ENCODE results near the gene TCFL5.

The TCFL5 gene

GRCh38 chr20:62844182-62844581 lies 17.4 kb downstream of the TCFL5 start:
- no peak for DNase-seq (ENCODE audit: insufficient read length, low spot score)
- TF ChIP-seq CTCF (IDR thresholded peaks at IDR 0.05; ENCODE audit: insufficient read depth, missing control alignments): no peak
- FAIRE-seq: no peak

- DNase-seq (ENCODE audit: insufficient read length, low spot score): no peak
- no peak for TF ChIP-seq CTCF (IDR thresholded peaks at IDR 0.05; ENCODE audit: insufficient read depth, missing control alignments)
- FAIRE-seq: no peak
Observed at GRCh38 chr20:62843656-62844055, 18.0 kb downstream of the TCFL5 start.

- no peak for TF ChIP-seq CTCF (IDR thresholded peaks at IDR 0.05; ENCODE audit: insufficient read depth, missing control alignments)
Observed at GRCh38 chr20:62841705-62842212, 19.9 kb downstream of the TCFL5 start.

GRCh38 chr20:62840244-62841197 lies 21.1 kb downstream of the TCFL5 start:
- FAIRE-seq: no peak
- TF ChIP-seq CTCF (IDR thresholded peaks at IDR 0.05; ENCODE audit: insufficient read depth, missing control alignments): no peak
- no peak for DNase-seq (ENCODE audit: insufficient read length, low spot score)

More at GRCh38 chr20:62841705-62842212, 19.9 kb downstream of the TCFL5 start:
- FAIRE-seq: no peak
- no peak for DNase-seq (ENCODE audit: insufficient read length, low spot score)

- DNase-seq (ENCODE audit: insufficient read length, low spot score) (no peak), FAIRE-seq (no peak)
- TF ChIP-seq CTCF (IDR thresholded peaks at IDR 0.05; ENCODE audit: insufficient read depth, missing control alignments): no peak
Observed at GRCh38 chr20:62839816-62840215, 21.8 kb downstream of the TCFL5 start.

GRCh38 chr20:62839261-62839660 lies 22.4 kb downstream of the TCFL5 start:
- TF ChIP-seq CTCF (IDR thresholded peaks at IDR 0.05; ENCODE audit: insufficient read depth, missing control alignments): no peak
- FAIRE-seq: no peak
- no peak for DNase-seq (ENCODE audit: insufficient read length, low spot score)
